ENCODE measurements around the gene CSMD2. TPM values are rescaled to one million over a fixed set of nuclear protein-coding genes. Genes with fewer than 3 reads are reported as not detected.

The CSMD2 gene
- polyA plus RNA-seq, 12 donors, result 0.51 to 3.3 (median 0.85) TPM; not detected in 2

DNA sequence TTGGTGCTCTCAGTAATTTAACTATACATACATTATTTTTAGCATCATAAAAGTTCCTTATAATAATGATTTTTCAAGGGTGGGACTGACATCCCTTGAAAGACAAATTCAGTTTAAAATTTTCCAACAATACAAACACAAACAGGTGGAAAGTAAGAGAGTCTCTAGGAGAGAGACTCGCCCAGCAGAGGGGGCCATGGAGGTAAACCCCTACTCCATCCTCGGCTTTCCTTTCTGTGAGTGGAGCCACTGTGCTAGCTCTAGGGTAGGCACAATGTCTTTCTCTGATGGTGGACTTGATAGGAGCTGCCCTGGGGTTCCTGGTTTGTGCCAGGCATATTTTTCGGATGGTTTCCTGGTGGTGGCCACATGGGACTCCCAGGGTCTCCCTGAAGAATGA, 8.3 kb downstream of the CSMD2 start:
- DNase-seq, result no peak

GRCh38 chr1:34155860-34156259, 9.2 kb downstream of the CSMD2 start:
- no peak for DNase-seq

GRCh38 chr1:34153246-34153645, 11.8 kb downstream of the CSMD2 start:
- no peak for DNase-seq

GRCh38 chr1:34149501-34149900, 15.5 kb downstream of the CSMD2 start:
- no peak for DNase-seq

GRCh38 chr1:34147301-34147700, 17.7 kb downstream of the CSMD2 start:
- no peak for DNase-seq

GRCh38 chr1:34144766-34145165, 20.3 kb downstream of the CSMD2 start:
- no peak for DNase-seq

- DNase-seq, result no peak
Measured at GRCh38 chr1:34143975-34144374, 21.1 kb downstream of the CSMD2 start.

DNA sequence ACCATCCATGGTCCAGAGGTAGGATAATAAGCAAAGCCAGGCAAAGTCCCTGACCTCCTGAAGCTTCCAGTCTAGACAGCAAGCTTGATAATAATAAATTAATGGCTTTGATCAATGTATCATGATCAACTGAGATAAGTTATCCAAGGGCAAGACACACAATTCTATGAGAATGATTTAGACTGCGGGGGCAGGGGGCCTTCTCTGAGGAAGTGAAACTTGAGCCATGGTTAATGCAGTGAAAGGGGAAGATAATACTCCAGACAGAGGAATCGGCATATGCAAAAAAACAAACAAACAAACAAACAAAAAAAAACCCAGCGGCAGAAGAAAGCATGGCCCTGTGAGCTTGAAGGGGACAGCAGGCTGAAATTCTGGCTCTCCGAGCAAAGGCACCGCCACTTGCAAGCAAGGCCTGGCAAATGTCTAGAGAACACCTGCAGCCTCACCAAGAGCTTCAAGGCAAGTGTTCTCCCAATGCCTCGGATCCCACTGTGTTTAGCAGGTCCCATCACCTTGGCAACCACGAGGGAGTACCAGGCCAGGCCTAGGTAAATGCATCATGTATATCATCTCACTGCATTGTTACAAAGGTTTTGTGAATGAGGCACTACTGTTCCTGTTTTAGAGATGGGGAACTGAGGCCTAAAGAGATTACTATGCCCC, 24.9 kb downstream of the CSMD2 start:
- DNase-seq, result no peak

- DNase-seq, result no peak
Measured at GRCh38 chr1:34137411-34137810, 27.6 kb downstream of the CSMD2 start.

DNA sequence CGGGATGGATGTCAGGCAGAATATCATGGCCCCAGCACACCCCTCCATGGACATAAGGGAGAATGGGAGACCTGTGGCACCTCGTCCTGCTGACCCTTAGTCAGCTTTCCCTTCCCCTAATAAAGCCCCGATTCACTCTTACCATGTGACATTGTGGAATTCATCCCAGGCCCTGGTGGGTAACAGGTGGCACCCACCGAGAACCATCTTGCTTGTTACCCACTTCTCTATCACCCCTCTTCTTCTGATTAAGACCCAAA, 32.9 kb downstream of the CSMD2 start:
- no peak for DNase-seq

GRCh38 chr1:34131396-34132160, 33.5 kb downstream of the CSMD2 start:
- DNase-seq, result no peak

DNA sequence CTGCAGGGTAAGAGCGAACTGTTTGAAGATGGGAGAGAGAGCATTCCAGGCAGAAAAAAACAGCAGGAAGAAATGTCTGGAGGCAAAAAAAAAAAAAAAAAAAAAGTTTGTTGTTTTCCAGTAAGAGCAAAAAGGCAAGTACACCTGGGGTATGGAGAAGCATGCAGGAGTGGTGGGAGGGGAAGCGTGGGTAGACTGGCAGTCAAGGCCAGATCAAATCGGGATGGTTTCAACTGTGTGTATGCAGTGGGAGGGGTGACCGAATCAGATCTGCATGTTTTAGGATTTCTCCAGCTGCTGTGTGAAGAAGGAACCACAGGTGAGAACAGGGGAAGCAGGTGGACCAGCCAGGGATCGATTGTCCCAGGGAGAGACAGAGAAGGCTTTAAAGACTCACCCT, 34.7 kb downstream of the CSMD2 start:
- DNase-seq, result no peak

DNA sequence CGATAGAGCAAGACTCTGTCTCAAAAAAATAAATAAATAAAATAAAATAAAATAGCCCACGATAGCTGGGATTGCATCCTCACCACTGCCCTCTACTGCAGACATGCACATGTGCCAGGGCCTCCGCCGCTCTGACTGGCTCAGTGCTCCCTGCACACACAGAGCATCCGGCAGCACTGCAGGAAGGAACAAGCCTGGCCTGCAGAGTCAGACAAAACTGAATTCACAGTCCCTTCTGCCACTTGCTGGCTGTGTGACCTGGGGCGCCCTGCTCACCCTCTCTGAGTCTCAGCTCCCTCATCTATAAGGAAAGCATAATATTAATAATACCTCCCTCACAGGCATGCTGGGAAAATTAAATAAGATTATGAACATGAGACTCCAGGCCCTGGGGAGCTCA, 35.4 kb downstream of the CSMD2 start:
- no peak for DNase-seq

DNA sequence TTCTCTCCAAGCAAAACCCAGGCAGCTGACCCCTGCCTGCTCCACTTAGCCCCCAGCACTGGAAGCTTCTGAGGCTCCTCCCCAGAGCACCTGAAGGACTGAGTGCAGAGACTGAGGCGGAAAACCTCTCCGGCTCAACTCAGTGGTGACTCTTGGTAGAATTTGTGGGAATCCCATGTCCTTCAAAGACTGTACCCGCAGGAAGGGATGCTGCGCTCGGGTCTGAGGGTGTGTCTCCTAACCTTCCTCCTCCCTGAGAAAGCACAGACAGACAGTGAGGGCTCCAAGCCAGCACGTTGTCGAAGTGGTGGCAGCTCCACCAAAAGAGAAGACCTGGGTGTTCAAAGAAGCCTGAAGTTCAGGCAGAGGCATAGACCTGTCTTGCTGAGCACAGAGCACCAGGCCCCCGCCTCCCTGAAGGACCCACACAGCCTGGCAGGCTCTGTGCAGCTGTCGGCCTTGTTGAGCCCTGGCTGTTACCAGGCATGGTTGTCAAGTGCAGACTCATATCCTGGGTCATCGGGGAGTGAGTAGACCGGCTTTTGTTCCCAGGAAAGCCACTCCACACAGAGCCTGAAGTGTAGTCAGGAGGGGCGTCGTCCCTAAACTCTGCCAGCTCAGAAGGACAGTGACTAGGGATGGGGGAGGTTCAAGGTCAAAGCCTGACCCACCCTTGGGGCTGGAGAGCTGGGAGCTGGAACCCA, 36.7 kb downstream of the CSMD2 start:
- DNase-seq, result no peak

- no peak for DNase-seq
Measured at GRCh38 chr1:34127006-34128000, 37.7 kb downstream of the CSMD2 start.

DNA sequence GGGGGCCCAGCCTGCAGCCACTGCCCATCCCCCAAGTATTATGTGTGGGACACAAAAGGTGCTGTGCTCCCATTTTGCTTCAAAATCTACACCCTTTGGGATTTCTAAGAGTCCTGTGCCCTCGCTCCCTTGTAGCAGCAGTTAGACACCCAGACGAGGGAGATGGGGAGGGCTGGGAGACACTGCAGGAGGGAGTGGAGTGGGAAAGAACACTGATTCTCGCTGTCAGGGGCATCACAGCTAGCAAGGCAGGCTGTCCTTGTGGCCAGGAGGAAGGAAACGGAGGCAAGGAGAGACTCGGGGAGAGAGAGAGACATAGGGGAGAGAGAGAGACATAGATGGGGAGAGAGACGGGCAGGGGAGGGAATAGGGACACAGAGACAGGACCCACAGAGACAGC, 38.5 kb downstream of the CSMD2 start:
- no peak for DNase-seq

DNA sequence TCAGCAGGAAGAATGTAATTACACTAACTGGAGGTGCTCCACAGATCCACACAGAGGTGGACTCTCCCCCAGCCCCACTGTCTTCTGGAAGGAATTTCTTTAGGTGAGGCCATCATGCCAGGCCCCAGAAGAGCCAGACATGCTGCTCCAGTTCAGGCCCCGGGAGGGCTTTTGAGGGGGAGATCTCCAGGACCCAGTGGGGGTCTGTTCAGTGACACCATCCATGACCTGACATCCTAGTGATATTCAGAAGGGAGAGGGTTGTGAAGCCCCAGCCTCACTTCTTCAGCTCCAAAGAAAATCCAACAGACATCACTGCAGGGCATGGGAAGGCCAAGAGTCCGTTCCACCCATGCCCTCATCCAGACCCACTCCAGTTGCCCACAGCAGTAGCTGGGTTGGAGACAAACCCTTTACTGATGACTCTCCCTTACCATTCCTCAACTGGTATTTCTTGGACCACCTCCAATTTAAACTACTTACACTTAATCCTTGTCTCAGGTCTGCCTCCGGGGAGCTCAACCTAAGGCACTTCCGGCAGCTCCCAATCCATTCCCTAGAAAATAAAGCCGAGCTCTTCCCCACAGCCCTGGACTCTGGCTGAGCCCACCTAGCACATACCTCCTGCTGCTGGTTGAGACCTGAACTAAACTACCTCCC, 39.2 kb downstream of the CSMD2 start:
- DNase-seq, result no peak

DNA sequence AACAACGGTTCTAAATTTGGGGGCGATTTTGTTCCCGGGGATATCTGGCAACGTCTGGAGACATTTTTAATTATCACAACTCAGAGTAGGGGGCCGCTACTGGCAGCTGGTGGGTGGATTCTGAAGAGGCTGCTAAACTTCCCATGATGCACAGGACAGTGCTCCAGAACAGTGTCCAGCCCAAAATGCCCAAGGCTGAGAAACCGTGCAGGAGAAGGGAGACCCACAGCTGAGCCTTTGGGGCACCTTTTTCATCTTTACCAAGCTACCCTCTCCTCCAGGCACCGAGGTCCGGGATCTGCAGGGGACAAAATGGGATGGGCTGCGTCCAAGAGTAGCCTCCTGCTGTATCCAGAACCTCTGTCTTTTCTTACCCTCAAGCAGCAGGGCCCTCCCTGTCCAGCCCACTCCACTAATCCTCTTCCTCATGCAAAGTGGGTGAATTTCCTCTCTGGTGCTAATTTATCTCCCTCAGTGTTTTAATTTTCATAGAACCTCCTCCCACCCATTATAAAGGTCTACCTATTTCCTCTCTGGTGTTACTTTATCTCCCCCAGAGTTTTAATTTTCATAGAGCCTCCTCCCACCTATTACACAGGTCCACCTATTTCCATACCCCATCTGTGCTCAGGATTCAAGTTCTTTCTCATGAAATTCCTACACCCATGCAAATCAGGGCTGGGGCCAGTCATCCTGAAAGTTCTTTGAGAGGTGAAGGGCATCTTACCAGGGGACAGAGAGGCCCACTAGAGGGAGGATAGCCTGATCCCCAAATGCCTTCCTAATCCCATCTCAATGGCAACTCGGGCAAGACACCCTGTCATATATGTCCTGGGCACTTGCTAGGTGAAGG, 42.7 kb downstream of the CSMD2 start:
- DNase-seq, result no peak

GRCh38 chr1:34115233-34115632, 49.8 kb downstream of the CSMD2 start:
- DNase-seq, result no peak

- DNase-seq, result no peak
Measured at GRCh38 chr1:34113887-34114286, 51.1 kb downstream of the CSMD2 start.
